Endothelial cell of umbilical vein (primary cell): ENCODE results near the gene PGP. TPM values are rescaled to one million over a fixed set of nuclear protein-coding genes. Genes with fewer than 3 reads are reported as not detected.

Experiments
- BruUV-seq: library from RNA; stranded (reverse); fragments of 400-500 nt; replicated peaks from 2 replicates; lab custom pipeline; 2021; lab: Mats Ljungman, UMichigan
- CTCF ChIA-PET: fragments of 300-600, 350-600 bp; sonication (Branson Sonifier 250); formaldehyde crosslinking; loops from one replicate; lab custom pipeline; 2021; ENCODE audit warnings: antibody characterized with exemption, inconsistent platforms; lab: Charles Lee
- POLR2A ChIA-PET: fragments of 300-600, 350-600 bp; sonication (Branson Sonifier 250); formaldehyde crosslinking; loops from one replicate; lab custom pipeline; 2021; ENCODE audit warnings: antibody characterized with exemption, inconsistent platforms; lab: Charles Lee
- DNase-seq: peaks from one replicate; pipeline ENCODE4 v3.0.0-alpha.2; 2011; ENCODE audit warnings: low read depth, low spot score
- FAIRE-seq: peaks from 2 replicates; lab custom pipeline; 2011; peaks lifted over from hg19 to GRCh38; lab: Jason Lieb, UNC
- H2AFZ ChIP-seq: 2 replicates; pipeline ENCODE4 v1.6.0; 2012; ENCODE audit warnings: low read depth, low read length, control low read depth, inconsistent platforms
- H3K27ac ChIP-seq: 2 replicates; pipeline ENCODE4 v1.5.1; 2011; ENCODE audit warnings: low read depth, mild to moderate bottlenecking, control low read depth, low read length, moderate library complexity; ENCODE audit not compliant: insufficient read depth
- H3K27me3 ChIP-seq, 2 experiments: 2 replicates each; pipeline versions ENCODE4 v1.6.0 to v1.6.1; 2011; ENCODE audit warnings: low read length in 2 of 2, mixed read lengths in 1 of 2; ENCODE audit not compliant: control insufficient read depth in 2 of 2, insufficient read depth in 2 of 2
- H3K36me3 ChIP-seq, 2 experiments: 2 replicates in 1 of 2; 3 replicates in 1 of 2; pipeline ENCODE4 v1.5.1; 2011; ENCODE audit warnings: low read length in 2 of 2, mild to moderate bottlenecking in 1 of 2, moderate library complexity in 1 of 2; ENCODE audit not compliant: control insufficient read depth in 2 of 2, insufficient read depth in 2 of 2; ENCODE audit errors: extremely low read depth in 1 of 2
- H3K4me1 ChIP-seq: 3 replicates; pipeline ENCODE4 v1.5.1; 2011; ENCODE audit warnings: mild to moderate bottlenecking, low read length; ENCODE audit not compliant: control insufficient read depth, insufficient read depth; ENCODE audit errors: extremely low read depth
- H3K4me2 ChIP-seq: 2 replicates; pipeline ENCODE4 v1.6.1; 2011; ENCODE audit warnings: low read length, control low read depth, mixed read lengths; ENCODE audit not compliant: insufficient read depth
- H3K4me3 ChIP-seq, 3 experiments: fragments of 200-600 bp in 1 of 3; sonication (generic), shearing (Covaris generic) in 1 of 3; replicated peaks in 1 of 3; 2 replicates each; pipeline ENCODE4 v1.5.1; 2011 to 2016; ENCODE audit warnings: control low read depth in 3 of 3, low read length in 3 of 3, mild to moderate bottlenecking in 2 of 3, inconsistent platforms in 1 of 3, low read depth in 1 of 3, moderate library complexity in 1 of 3; ENCODE audit not compliant: insufficient read depth in 1 of 3
- H3K79me2 ChIP-seq: 2 replicates; pipeline ENCODE4 v1.6.0; 2012; ENCODE audit warnings: low read length, inconsistent platforms; ENCODE audit not compliant: control insufficient read depth, insufficient read depth
- H3K9ac ChIP-seq: replicated peaks from 2 replicates; pipeline ENCODE3; 2011; ENCODE audit warnings: low read length, control low read depth; ENCODE audit not compliant: insufficient read depth; ENCODE audit errors: extremely low read depth
- H3K9me1 ChIP-seq: replicated peaks from 3 replicates; pipeline ENCODE4 v1.6.0; 2011; ENCODE audit warnings: mild to moderate bottlenecking, low read length; ENCODE audit not compliant: control insufficient read depth, insufficient read depth; ENCODE audit errors: extremely low read depth
- H3K9me3 ChIP-seq: replicated peaks from 2 replicates; pipeline ENCODE4 v1.5.1; 2012; ENCODE audit warnings: low read length, inconsistent platforms; ENCODE audit not compliant: control insufficient read depth, insufficient read depth
- H4K20me1 ChIP-seq: replicated peaks from 2 replicates; pipeline ENCODE3; 2011; ENCODE audit warnings: mild to moderate bottlenecking, low read length; ENCODE audit not compliant: control insufficient read depth, insufficient read depth; ENCODE audit errors: extremely low read depth
- CTCF ChIP-seq, 2 donors: IDR thresholded peaks; 1 replicate in 1 of 2; 2 replicates in 1 of 2; pipeline ENCODE4 v1.5.1; 2011; ENCODE audit warnings: low read length in 2 of 2, mild to moderate bottlenecking in 2 of 2, moderate library complexity in 2 of 2, control low read depth in 1 of 2, inconsistent platforms in 1 of 2, low read depth in 1 of 2; ENCODE audit not compliant: insufficient read depth in 1 of 2; ENCODE audit errors: extremely low read depth in 1 of 2
- EZH2 ChIP-seq: IDR thresholded peaks from 2 replicates; pipeline ENCODE4 v1.6.1; 2012; ENCODE audit warnings: borderline replicate concordance, low read depth, mild to moderate bottlenecking, moderate library complexity, low read length, inconsistent platforms; ENCODE audit not compliant: severe bottlenecking
- FOS ChIP-seq: IDR thresholded peaks from 2 replicates; pipeline ENCODE4 v1.6.1; 2011; ENCODE audit warnings: mild to moderate bottlenecking, low read length, moderate library complexity, borderline replicate concordance; ENCODE audit not compliant: insufficient read depth
- GATA2 ChIP-seq: IDR thresholded peaks from 2 replicates; pipeline ENCODE4 v1.7.0; 2011; ENCODE audit warnings: low read depth, mild to moderate bottlenecking, moderate library complexity, mixed read lengths, low read length; ENCODE audit not compliant: insufficient read length, insufficient read depth
- JUN ChIP-seq: IDR thresholded peaks from 2 replicates; pipeline ENCODE4 v1.6.1; 2011; ENCODE audit warnings: borderline replicate concordance, low read depth; ENCODE audit not compliant: insufficient read length, insufficient read depth
- MAX ChIP-seq: IDR thresholded peaks from 2 replicates; pipeline ENCODE4 v1.6.1; 2011; ENCODE audit not compliant: insufficient read depth, insufficient read length
- POLR2AphosphoS5 ChIP-seq: IDR thresholded peaks from 2 replicates; pipeline ENCODE4 v1.6.1; 2012; ENCODE audit warnings: low read depth, mild to moderate bottlenecking, control low read depth, low read length, moderate library complexity; ENCODE audit not compliant: insufficient read depth
- dilution Hi-C: fragments of 300-500 bp; cut with MboI; formaldehyde crosslinking; loops from one replicate; pipeline ENCODE4 v1.15.0; 2019; ENCODE audit warnings: low sequenced_read_pairs; ENCODE audit not compliant: extremely low pct_ligation_motif_present
- intact Hi-C: fragments of 100-400 bp; cut with micrococcal nuclease; formaldehyde crosslinking; loops from one replicate; pipeline ENCODE4 v1.10.0; 2022
- polyA plus RNA-seq, 4 experiments: library from polyadenylated mRNA; depleted of rRNA in 3 of 4; stranded (reverse) in 3 of 4; unstranded in 1 of 4; fragments of >200 nt; gene quantifications; 2 replicates each; pipeline versions ENCODE4 v1.2.1 to v1.2.3, GENCODE V29; 2011 to 2012; ENCODE audit warnings: missing spikeins in 1 of 4
- total RNA-seq: library from RNA; stranded (reverse); gene quantifications from 2 replicates; pipeline ENCODE4 v1.2.3, GENCODE V29; 2021

Gene PGP
- total and polyA plus RNA-seq, 2 donors (not counting 3 experiments of a cell fraction or from before 2014, with no cell fraction given) = 28.5 to 29.6 TPM

- no peak overlapping the region for H3K4me3 ChIP-seq
- no peak overlapping the region for H2AFZ ChIP-seq
- no peaks in the 10 kb centered on the region for H3K9me1 ChIP-seq
- peaks cover 4% of the 10 kb centered on the region for H3K79me2 ChIP-seq
- ChIA-PET CTCF (no interaction called here), POLR2A (no interaction called here)
- peaks cover 3 to 11% of the 10 kb centered on the region in 2 experiments for H3K27me3 ChIP-seq
- no TSS peak for BruUV-seq
- no peak overlapping the region for H3K9ac ChIP-seq
- no peak overlapping the region for H3K4me2 ChIP-seq
- dilution Hi-C loops (no loop called here), intact Hi-C loops (no loop called here)
- peaks cover 9 to 48% of the 10 kb centered on the region in 2 experiments for H3K36me3 ChIP-seq
- no peak overlapping the region for H3K27ac ChIP-seq
- no peaks in the 10 kb centered on the region for H3K9me3 ChIP-seq
- TF ChIP-seq FOS (no peak), MAX (no peak), JUN (no peak)
- H4K20me1 ChIP-seq = no peaks in the 10 kb centered on the region
- peaks cover 10% of the 10 kb centered on the region for H3K4me1 ChIP-seq
- DNase-seq (no peak), FAIRE-seq (no peak)
Observed at GRCh38 chr16:2232094-2232990, 17.7 kb upstream of the PGP start.

DNA sequence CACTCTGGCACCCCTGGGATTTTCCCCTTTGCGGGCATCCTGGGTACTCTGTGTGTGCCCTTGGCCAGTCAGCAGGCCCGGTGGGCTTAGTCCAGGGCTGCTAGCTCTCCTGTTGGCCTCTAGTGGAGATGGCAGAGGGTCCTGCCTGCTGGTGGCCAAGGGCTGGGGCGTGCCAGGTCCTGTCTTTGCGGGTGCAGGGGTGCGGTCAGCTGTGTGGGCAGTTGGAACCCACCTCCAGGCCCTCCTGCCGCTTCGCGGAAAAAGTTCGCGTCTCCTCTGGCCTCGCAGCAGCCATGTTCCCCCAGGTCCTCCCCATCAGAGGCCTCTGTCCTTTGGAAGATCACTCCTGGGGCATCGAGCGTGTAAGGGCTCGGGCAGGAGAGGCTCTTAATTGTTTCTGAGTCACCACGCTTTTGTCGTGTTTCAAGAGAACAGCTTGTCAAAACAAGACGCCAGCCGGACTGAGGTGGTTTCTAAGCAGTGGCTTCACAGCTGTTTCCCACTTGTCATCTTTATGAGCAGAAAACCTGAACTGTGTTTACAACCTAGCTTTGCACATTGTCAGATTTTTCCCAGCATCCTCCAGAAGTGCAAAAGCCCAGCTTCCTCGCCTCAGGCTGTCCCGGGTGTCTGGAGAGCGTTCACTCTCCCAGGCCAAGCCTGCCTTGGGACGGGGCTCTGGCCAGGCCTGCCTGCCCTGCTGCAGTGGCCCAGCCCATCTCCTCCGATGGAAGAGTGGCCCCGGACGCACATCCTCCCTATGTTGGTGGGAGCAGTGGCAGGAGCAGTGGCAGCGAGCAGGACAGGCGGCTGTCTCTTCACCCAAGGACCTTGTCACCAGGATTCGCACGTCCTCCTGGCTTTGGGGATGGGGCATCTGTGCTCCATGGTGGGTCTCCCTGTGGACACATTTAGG lies 16.6 kb upstream of the PGP start:
- H3K27ac ChIP-seq = no peak overlapping the region
- FAIRE-seq (no peak), DNase-seq (no peak)
- peaks cover 9% of the 10 kb centered on the region for H3K79me2 ChIP-seq
- no TSS peak for BruUV-seq
- dilution Hi-C loops (no loop called here), intact Hi-C loops (no loop called here)
- POLR2A ChIA-PET = no interaction called here
- H3K4me1 ChIP-seq = peaks cover under 1% of the 10 kb centered on the region
- no peak overlapping the region for H3K4me2 ChIP-seq
- H3K9me3 ChIP-seq = no peaks in the 10 kb centered on the region
- CTCF ChIA-PET = no interaction called here
- H3K36me3 ChIP-seq = peaks cover 9 to 50% of the 10 kb centered on the region in 2 experiments
- H3K9me1 ChIP-seq = no peaks in the 10 kb centered on the region
- no peak overlapping the region for H3K9ac ChIP-seq
- H3K4me3 ChIP-seq = no peak overlapping the region
- peaks cover 0 to 2% of the 10 kb centered on the region in 2 experiments for H3K27me3 ChIP-seq
- TF ChIP-seq GATA2 = no peak
- TF ChIP-seq JUN = no peak
- TF ChIP-seq POLR2AphosphoS5 = no peak
- no peak for TF ChIP-seq CTCF (IDR thresholded peaks at IDR 0.05; ENCODE audit: extremely low read depth in 1 of 2, insufficient read depth in 1 of 2, low read depth in 1 of 2, low read length in 2 of 2)
- TF ChIP-seq EZH2 = no peak
- TF ChIP-seq FOS = no peak
- H4K20me1 ChIP-seq = no peaks in the 10 kb centered on the region
- no peak overlapping the region for H2AFZ ChIP-seq
